ENCODE results near the gene XPNPEP3. TPM values are rescaled to one million over a fixed set of nuclear protein-coding genes. Genes with fewer than 3 reads are reported as not detected.
"Not testable (repeated sequence)": the region's sequence is repeated elsewhere in the genome, so short reads cannot be mapped to it uniquely, and the experiment has no call there.

Gene XPNPEP3
- total RNA-seq, 2 donors from 2014 or later, result 9.4 to 12.5 TPM

DNA sequence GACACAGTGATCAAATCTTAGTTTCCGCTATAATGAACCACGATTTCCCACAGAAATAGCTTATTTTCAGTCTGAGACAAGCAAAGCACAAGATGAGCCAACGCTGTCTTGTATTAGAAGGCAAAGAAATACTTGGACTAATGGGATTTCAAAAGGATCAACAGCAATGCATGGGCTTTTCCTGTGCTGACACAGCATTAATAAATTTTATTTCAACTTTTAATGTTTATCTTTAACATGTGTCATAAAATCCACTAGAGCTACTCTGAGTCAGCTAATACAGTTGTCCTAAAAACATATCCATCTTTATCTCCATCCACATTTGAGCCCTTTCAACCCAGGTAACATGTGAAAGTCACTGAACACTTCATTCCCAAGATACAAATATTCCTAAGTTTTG lies 22.3 kb upstream of the XPNPEP3 start:
- TF ChIP-seq, protein P1, sequence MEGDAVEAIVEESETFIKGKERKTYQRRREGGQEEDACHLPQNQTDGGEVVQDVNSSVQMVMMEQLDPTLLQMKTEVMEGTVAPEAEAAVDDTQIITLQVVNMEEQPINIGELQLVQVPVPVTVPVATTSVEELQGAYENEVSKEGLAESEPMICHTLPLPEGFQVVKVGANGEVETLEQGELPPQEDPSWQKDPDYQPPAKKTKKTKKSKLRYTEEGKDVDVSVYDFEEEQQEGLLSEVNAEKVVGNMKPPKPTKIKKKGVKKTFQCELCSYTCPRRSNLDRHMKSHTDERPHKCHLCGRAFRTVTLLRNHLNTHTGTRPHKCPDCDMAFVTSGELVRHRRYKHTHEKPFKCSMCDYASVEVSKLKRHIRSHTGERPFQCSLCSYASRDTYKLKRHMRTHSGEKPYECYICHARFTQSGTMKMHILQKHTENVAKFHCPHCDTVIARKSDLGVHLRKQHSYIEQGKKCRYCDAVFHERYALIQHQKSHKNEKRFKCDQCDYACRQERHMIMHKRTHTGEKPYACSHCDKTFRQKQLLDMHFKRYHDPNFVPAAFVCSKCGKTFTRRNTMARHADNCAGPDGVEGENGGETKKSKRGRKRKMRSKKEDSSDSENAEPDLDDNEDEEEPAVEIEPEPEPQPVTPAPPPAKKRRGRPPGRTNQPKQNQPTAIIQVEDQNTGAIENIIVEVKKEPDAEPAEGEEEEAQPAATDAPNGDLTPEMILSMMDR (IDR thresholded peaks at IDR 0.05), result no peak
- H3K4me1 ChIP-seq, result no peaks in the 10 kb centered on the region
- peaks cover 84% of the 10 kb centered on the region for H3K36me3 ChIP-seq
- H3K4me3 ChIP-seq, result no peak overlapping the region
- no peak for DNase-seq (ENCODE audit: low spot score)
- H3K27me3 ChIP-seq, result no peaks in the 10 kb centered on the region
- no peak overlapping the region for H3K27ac ChIP-seq
- H3K9me3 ChIP-seq, result no peaks in the 10 kb centered on the region

DNA sequence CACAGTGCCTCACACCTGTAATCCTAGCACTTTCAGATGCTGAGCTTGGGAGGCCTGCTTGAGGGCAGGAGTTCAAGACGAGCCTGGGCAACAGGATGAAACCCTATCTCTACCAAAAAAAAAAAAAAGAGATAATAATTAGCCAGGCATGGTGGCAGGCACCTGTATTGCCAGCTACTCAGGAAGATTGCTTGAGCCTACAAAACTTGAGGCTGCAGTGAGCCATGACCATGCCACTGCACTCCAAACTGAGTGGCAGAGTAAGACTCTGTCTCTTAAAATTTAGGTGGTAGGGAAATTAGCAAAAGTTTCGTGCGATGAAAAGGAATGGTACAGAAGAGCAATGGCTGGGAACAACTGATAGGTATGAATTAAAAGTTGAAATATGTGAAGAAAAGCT lies 18.5 kb upstream of the XPNPEP3 start:
- Histone ChIP-seq H3K9me3 (no peaks in the 10 kb centered on the region), H3K36me3 (peaks cover 89% of the 10 kb centered on the region), H3K4me3 (no peak overlapping the region), H3K4me1 (no peaks in the 10 kb centered on the region), H3K27ac (no peak overlapping the region), H3K27me3 (no peaks in the 10 kb centered on the region)
- DNase-seq (ENCODE audit: low spot score), result no peak
- TF ChIP-seq, protein P1 (IDR thresholded peaks at IDR 0.05), result no peak

DNA sequence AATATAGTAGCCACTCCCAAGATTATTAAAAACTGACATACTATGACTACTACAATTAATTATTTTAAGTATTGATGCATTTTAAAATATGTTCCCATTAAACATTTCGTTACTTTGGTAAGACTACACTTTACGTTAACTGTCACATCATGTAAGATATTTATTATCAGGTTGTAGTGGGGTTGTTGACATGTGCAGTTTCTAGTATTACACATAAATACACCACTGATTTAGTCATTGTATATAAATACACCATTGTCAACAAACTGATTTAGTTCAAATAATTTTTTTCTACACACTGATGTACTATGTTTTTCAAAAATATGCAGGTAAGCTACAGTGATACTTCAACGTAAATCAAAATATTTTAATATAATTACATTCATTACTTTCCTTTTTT lies 12.0 kb upstream of the XPNPEP3 start:
- TF ChIP-seq, protein P1 (IDR thresholded peaks at IDR 0.05), result no peak
- Histone ChIP-seq H3K4me3 (no peak overlapping the region), H3K4me1 (no peaks in the 10 kb centered on the region), H3K9me3 (no peaks in the 10 kb centered on the region), H3K27ac (no peak overlapping the region), H3K36me3 (peaks cover 91% of the 10 kb centered on the region), H3K27me3 (no peaks in the 10 kb centered on the region)
- no peak for DNase-seq (ENCODE audit: low spot score)

DNA sequence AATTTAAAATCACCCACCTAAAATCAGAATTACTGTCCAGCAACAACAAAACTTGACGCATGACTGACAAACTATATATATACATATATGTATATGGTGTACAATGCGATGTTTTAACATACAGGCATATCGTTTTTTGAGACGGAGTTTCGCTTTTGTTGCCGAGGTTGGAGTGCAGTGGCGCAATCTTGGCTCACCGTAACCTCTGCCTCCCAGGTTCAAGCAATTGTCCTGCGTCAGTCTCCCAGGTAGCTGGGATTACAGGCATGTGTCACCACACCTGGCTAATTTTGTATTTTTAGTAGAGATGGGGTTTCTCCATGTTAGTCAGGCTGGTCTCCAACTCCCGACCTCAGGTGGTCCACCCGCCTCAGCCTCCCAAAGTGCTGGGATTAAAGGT lies 11.1 kb upstream of the XPNPEP3 start:
- H3K4me3 ChIP-seq; DNase-seq (ENCODE audit: low spot score); H3K27ac ChIP-seq; H3K4me1 ChIP-seq; H3K27me3 ChIP-seq; H3K9me3 ChIP-seq: not testable (repeated sequence)
- H3K36me3 ChIP-seq, result peaks cover 84% of the 10 kb centered on the region

DNA sequence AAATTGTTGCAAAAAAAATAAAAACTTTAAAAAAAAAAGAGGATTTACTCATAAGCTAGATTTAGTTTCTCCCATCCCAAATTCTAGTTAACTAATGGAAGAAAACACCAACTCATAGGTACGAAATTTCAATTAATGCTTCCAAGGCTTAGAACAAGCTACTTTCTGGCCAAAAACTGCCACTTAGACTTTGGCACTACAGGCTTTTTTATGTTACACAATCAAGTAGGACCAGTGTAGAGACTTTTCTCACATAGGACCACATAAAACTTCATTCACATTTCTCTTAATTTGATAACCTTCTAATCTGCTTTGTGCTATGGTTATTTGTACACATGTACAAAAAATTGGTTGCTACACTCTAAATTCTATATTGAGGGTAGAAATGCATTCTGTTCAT lies 3.6 kb upstream of the XPNPEP3 start:
- no peak overlapping the region for H3K4me3 ChIP-seq
- no peaks in the 10 kb centered on the region for H3K27me3 ChIP-seq
- H3K9me3 ChIP-seq, result no peaks in the 10 kb centered on the region
- TF ChIP-seq, protein P1 (IDR thresholded peaks at IDR 0.05), result no peak
- H3K36me3 ChIP-seq, result peaks cover 18% of the 10 kb centered on the region
- DNase-seq (ENCODE audit: low spot score), result no peak
- H3K4me1 ChIP-seq, result peaks cover 0 to 48% of the 10 kb centered on the region in 2 donors
- no peak overlapping the region for H3K27ac ChIP-seq

DNA sequence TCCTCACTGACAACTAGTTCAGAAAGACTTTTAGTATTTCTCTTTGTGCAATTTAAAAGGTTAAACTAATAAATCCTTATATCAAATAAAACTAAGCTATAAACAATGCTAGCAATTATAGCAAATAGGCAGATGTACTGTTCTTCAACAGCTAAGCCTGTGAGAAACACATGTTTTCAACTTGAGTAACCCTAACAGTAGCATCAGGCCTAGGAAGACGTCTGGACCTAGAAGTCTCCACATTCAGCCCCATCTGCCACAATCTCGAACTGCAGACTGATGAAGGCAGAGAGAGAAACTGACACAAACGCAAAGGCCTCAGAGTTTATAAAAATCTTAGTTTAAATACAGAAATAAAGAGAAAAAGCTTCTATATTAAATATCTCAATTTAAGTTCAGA lies 3.0 kb upstream of the XPNPEP3 start:
- no peaks in the 10 kb centered on the region for H3K27me3 ChIP-seq
- TF ChIP-seq, protein P1 (IDR thresholded peaks at IDR 0.05), result no peak
- peaks cover 0 to 48% of the 10 kb centered on the region in 2 donors for H3K4me1 ChIP-seq
- no peak overlapping the region for H3K27ac ChIP-seq
- DNase-seq (ENCODE audit: low spot score), result no peak
- H3K9me3 ChIP-seq, result no peaks in the 10 kb centered on the region
- H3K4me3 ChIP-seq, result no peak overlapping the region
- H3K36me3 ChIP-seq, result peaks cover 11% of the 10 kb centered on the region
